ENCODE data around the gene STAM2. TPM values are rescaled to one million over a fixed set of nuclear protein-coding genes. Genes with fewer than 3 reads are reported as not detected.
"Not testable (repeated sequence)": the region's sequence is repeated elsewhere in the genome, so short reads cannot be mapped to it uniquely, and the experiment has no call there.

STAM2 gene
- total RNA-seq, 2 donors from 2014 or later, result 30.6 to 42.0 TPM

DNA sequence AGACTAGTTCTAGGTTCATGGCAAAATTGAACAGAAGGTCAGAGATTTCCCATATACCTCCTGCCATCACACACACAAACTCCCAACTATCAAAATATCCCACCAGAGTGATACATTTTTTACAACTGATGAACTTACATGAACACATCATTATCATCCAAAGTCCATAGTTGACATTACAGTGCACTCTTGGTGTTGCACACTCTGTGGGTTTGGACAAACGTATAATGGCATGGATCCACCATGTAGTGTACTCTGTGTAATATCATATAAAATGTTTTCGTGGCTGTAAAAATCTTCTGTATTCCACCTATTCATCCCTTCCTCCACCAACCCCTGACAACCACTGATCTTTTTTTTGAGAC is 25.9 kb upstream of the STAM2 start:
- no peak overlapping the region for H3K9ac ChIP-seq (ENCODE audit: low read depth in 2 of 2, low read length in 2 of 2)
- H3K9me3 ChIP-seq, result no peaks in the 10 kb centered on the region
- TF ChIP-seq, protein P1, sequence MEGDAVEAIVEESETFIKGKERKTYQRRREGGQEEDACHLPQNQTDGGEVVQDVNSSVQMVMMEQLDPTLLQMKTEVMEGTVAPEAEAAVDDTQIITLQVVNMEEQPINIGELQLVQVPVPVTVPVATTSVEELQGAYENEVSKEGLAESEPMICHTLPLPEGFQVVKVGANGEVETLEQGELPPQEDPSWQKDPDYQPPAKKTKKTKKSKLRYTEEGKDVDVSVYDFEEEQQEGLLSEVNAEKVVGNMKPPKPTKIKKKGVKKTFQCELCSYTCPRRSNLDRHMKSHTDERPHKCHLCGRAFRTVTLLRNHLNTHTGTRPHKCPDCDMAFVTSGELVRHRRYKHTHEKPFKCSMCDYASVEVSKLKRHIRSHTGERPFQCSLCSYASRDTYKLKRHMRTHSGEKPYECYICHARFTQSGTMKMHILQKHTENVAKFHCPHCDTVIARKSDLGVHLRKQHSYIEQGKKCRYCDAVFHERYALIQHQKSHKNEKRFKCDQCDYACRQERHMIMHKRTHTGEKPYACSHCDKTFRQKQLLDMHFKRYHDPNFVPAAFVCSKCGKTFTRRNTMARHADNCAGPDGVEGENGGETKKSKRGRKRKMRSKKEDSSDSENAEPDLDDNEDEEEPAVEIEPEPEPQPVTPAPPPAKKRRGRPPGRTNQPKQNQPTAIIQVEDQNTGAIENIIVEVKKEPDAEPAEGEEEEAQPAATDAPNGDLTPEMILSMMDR (IDR thresholded peaks at IDR 0.05), result no peak
- no peak overlapping the region for H3K27ac ChIP-seq
- no peak overlapping the region for H3K4me3 ChIP-seq
- no peak for DNase-seq
- H3K27me3 ChIP-seq, result no peaks in the 10 kb centered on the region
- H3K36me3 ChIP-seq, result no peaks in the 10 kb centered on the region
- intact Hi-C loops (cut with DNase I), result loop anchor here (10.0 kb wide), 1 partner anchor 133 kb away; the partner anchor contains the start of gene FMNL2
- no peaks in the 10 kb centered on the region for H3K4me1 ChIP-seq

DNA sequence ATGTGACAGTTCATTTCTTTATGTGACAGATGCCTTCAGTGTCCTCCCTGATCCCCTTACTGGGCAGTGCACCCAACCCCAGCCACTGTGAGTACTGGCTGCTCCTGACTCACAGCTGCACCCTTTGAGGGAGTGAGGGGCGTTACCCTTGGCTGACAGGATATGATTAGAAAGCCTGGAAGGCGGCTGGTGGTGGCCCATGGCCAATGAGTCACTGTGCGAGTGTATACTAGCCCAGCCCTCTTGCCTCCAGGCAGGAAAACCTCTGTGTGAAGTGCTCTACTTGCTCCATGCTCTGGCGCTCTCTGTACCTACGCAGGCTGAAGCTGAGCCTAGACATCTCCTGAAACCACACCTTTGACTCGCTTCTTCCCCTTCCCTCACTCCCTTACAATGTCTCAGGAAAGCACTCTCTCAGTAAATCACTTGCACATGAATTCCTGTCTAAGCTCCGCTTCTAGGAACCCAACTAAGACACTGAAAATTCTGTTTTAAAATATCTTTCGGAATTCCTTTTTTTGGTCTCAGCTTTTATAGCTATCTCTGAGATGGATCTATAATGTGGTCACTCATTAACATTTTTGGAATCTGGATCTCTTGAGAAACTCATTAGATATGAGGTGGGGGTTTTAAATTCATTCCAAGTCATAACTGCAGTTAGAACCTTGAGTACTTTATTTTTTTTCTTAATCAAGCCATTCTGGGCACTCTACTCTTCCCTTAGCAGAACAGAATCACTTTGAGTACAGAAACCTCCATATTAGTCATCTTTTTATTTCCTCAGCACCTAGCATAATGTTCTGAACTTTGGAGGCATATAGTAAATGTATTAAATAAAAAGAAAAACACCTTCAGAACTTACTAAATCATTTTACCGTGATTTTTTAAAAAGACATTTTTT is 25.3 kb upstream of the STAM2 start:
- intact Hi-C loops (cut with DNase I), result loop anchor here (10.0 kb wide), 1 partner anchor 134 kb away; the partner anchor contains the start of gene FMNL2
- Histone ChIP-seq H3K9ac (ENCODE audit: low read depth in 2 of 2, low read length in 2 of 2) (no peak overlapping the region), H3K9me3 (no peaks in the 10 kb centered on the region), H3K36me3 (no peaks in the 10 kb centered on the region), H3K4me3 (no peak overlapping the region), H3K27ac (no peak overlapping the region), H3K4me1 (no peaks in the 10 kb centered on the region), H3K27me3 (no peaks in the 10 kb centered on the region)
- TF ChIP-seq, protein P1 (IDR thresholded peaks at IDR 0.05), result no peak
- peak; percentile 86 for DNase-seq

DNA sequence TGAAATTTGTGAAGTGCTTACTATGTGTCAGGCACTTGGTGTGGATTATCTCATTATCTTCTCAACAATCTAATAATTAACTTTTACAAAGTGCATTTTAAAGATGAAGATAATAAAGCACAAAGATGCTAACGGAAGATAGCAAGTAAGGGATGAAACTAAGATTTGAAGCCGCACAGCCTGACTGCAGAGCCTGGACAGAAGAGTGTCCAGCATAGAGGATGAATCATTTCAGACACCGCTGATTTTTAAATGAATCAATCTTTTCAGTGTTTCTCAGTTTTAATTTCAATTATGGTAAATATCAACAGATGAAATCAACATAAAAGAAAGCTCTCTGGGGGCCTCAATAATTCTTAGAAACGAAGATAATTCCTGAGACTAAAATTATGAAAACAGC is 24.5 kb upstream of the STAM2 start:
- Histone ChIP-seq H3K9me3 (no peaks in the 10 kb centered on the region), H3K9ac (ENCODE audit: low read depth in 2 of 2, low read length in 2 of 2) (no peak overlapping the region), H3K4me1 (no peaks in the 10 kb centered on the region), H3K27ac (no peak overlapping the region), H3K4me3 (no peak overlapping the region), H3K36me3 (no peaks in the 10 kb centered on the region), H3K27me3 (no peaks in the 10 kb centered on the region)
- TF ChIP-seq, protein P1 (IDR thresholded peaks at IDR 0.05), result no peak
- no peak for DNase-seq
- intact Hi-C loops (cut with DNase I), result loop anchor here (10.0 kb wide), 1 partner anchor 135 kb away; the partner anchor contains the start of gene FMNL2

DNA sequence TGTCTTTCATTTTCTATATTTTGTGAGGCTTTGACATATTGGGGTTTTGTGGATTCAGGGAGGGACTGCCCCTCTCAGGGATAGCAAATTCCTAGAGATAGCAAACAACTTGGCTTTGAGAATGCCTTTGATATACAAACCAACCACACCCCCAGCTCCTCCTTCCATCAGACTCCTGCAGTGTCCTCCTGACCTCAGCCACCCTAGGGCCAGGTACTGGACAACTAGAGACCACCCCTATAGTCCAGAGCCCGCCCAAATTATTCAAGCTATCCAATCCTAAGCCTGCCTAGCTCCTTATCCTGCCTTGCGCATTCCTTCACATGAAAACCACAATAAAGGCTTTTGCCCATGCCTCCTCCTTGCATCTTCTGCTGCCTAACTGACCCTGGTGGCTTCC is 22.9 kb upstream of the STAM2 start:
- H3K9me3 ChIP-seq, result no peaks in the 10 kb centered on the region
- H3K27ac ChIP-seq, result no peak overlapping the region
- H3K4me1 ChIP-seq, result no peaks in the 10 kb centered on the region
- H3K27me3 ChIP-seq, result no peaks in the 10 kb centered on the region
- intact Hi-C loops (cut with DNase I), result no loop called here
- no peaks in the 10 kb centered on the region for H3K36me3 ChIP-seq
- TF ChIP-seq, protein P1 (IDR thresholded peaks at IDR 0.05), result no peak
- H3K4me3 ChIP-seq, result no peak overlapping the region
- no peak for DNase-seq
- no peak overlapping the region for H3K9ac ChIP-seq (ENCODE audit: low read depth in 2 of 2, low read length in 2 of 2)

DNA sequence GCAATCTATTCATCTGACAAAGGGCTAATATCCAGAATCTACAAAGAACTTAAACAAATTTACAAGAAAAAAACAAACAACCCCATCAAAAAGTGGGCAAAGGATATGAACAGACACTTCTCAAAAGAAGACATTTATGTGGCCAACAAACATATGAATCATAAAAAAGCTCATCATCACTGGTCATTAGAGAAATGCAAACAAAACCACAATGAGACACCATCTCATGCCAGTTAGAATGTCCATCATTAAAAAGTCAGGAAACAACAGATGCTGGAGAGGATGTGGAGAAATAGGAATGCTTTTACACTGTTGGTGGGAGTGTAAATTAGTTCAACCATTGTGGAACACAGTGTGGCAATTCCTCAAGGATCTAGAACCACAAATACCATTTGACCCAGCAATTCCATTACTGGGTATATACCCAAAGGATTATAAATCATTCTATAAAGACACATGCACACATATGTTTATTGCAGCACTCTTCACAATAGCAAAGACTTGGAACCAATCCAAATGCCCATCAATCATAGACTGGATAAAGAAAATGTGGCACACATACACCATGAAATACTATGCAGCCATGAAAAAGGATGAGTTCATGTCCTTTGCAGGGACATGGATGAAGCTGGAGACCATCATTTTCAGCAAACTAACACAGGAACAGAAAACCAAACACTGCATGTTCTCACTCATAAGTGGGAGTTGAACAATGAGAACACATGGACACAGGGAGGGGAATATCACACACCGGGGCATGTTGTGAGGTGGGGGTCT is 22.1 kb upstream of the STAM2 start:
- DNase-seq; H3K4me1 ChIP-seq; H3K4me3 ChIP-seq; H3K27ac ChIP-seq; H3K9me3 ChIP-seq; intact Hi-C loops (cut with DNase I); H3K9ac ChIP-seq (ENCODE audit: low read depth in 2 of 2, low read length in 2 of 2); H3K36me3 ChIP-seq; H3K27me3 ChIP-seq: not testable (repeated sequence)
